ENCODE data around the gene VGLL4. TPM values are rescaled to one million over a fixed set of nuclear protein-coding genes. Genes with fewer than 3 reads are reported as not detected.

The VGLL4 gene
- total RNA-seq, 1 experiment from 2014 or later = 42.1 TPM

DNA sequence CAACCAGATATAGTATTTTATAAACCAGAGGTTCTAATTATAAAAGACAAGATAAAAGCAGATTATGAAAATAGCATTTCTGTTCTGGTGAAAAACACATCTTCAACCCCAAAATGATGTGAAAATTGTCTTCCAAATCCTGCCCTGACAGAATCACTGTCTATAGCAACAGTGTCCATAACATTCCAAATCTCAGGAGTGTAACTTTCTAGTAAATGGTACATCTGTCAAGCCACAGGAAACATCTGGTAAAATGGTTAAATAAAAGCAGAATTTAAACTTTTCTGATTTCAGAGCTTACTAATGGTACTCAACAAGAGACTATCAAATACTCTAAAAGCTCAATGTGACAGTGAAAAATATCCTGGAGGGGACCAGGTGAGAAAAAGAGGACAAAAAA is 60.5 kb downstream of the VGLL4 start:
- Histone ChIP-seq H3K79me1 (ENCODE audit: insufficient read depth, low read depth, low read length, poor library complexity, severe bottlenecking) (peaks cover 10% of the 10 kb centered on the region), H2BK120ac (ENCODE audit: low read depth, low read length, poor library complexity, severe bottlenecking) (no peak overlapping the region), H3T11ph (ENCODE audit: low read length) (no peak overlapping the region), H2AK5ac (ENCODE audit: insufficient read length, low read length) (no peak overlapping the region), H2BK5ac (ENCODE audit: insufficient read length, low read length) (no peak overlapping the region), H4K8ac (replicated peaks; ENCODE audit: insufficient read length, low read depth, low read length) (no peak overlapping the region), H4K5ac (ENCODE audit: insufficient read length, low read depth, low read length) (no peak overlapping the region), H2BK12ac (ENCODE audit: insufficient read length, low read depth, low read length) (no peak overlapping the region), H4K91ac (ENCODE audit: insufficient read length, low read depth, low read length) (no peak overlapping the region), H2BK15ac (ENCODE audit: low read depth, low read length) (no peak overlapping the region), H3K56ac (ENCODE audit: insufficient read length, low read depth, low read length) (no peak overlapping the region), H3K4ac (ENCODE audit: low read depth, low read length) (no peak overlapping the region), H3K18ac (ENCODE audit: insufficient read length, low read depth, low read length) (no peak overlapping the region), H4K20me1 (ENCODE audit: control insufficient read depth, insufficient read depth, insufficient read length) (no peaks in the 10 kb centered on the region), H3K23me2 (ENCODE audit: insufficient read length, low read depth, low read length, poor library complexity, severe bottlenecking) (peaks cover 7% of the 10 kb centered on the region), H2BK20ac (ENCODE audit: low read depth, low read length, poor library complexity, severe bottlenecking) (no peak overlapping the region), H3K4me2 (ENCODE audit: insufficient read depth, insufficient read length, low read length) (no peak overlapping the region), H3K9ac (ENCODE audit: extremely low read depth, insufficient read length, low read length) (no peak overlapping the region), H3K14ac (ENCODE audit: insufficient read depth, low read length) (no peak overlapping the region), H3K27ac (ENCODE audit: insufficient read length, low read depth, low read length) (no peak overlapping the region), H3K4me1 (ENCODE audit: insufficient read depth, low read length) (peaks cover 13% of the 10 kb centered on the region), H3K27me3 (ENCODE audit: insufficient read depth, low read length) (no peaks in the 10 kb centered on the region), H2AFZ (ENCODE audit: low read length) (no peak overlapping the region), H3K23ac (ENCODE audit: insufficient read length, low read depth, low read length) (no peak overlapping the region), H3K9me3 (ENCODE audit: control insufficient read depth, low read depth, low read length) (no peaks in the 10 kb centered on the region), H3K79me2 (ENCODE audit: insufficient read depth, low read length) (peaks cover 27% of the 10 kb centered on the region; the same call in 1 of the 2 replicates)
- Mint-ChIP-seq H3K36me3 (ENCODE audit: insufficient read depth in 1 of 3, low read depth in 3 of 3) (peaks cover 7 to 8% (median 8%) of the 10 kb centered on the region in 3 experiments), H3K27ac (peak overlapping the region in 1 of 3 experiments; percentile 84; a peak in 2 of 7 replicates), H3K27me3 (ENCODE audit: low read depth) (no peaks in the 10 kb centered on the region), H3K4me1 (peaks cover 46 to 48% of the 10 kb centered on the region in 2 experiments), H3K9me3 (no peaks in the 10 kb centered on the region), H3K4me3 (no peak overlapping the region)
- DNase-seq = no peak
- TF ChIP-seq, protein P1, sequence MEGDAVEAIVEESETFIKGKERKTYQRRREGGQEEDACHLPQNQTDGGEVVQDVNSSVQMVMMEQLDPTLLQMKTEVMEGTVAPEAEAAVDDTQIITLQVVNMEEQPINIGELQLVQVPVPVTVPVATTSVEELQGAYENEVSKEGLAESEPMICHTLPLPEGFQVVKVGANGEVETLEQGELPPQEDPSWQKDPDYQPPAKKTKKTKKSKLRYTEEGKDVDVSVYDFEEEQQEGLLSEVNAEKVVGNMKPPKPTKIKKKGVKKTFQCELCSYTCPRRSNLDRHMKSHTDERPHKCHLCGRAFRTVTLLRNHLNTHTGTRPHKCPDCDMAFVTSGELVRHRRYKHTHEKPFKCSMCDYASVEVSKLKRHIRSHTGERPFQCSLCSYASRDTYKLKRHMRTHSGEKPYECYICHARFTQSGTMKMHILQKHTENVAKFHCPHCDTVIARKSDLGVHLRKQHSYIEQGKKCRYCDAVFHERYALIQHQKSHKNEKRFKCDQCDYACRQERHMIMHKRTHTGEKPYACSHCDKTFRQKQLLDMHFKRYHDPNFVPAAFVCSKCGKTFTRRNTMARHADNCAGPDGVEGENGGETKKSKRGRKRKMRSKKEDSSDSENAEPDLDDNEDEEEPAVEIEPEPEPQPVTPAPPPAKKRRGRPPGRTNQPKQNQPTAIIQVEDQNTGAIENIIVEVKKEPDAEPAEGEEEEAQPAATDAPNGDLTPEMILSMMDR (conservative IDR thresholded peaks at IDR 0.05) = no peak

Data from H9 (cell line).